ENCODE measurements around the gene PEA15. TPM values are rescaled to one million over a fixed set of nuclear protein-coding genes. Genes with fewer than 3 reads are reported as not detected.

Gene PEA15
- total RNA-seq, 1 experiment from 2014 or later = 81.4 TPM

DNA sequence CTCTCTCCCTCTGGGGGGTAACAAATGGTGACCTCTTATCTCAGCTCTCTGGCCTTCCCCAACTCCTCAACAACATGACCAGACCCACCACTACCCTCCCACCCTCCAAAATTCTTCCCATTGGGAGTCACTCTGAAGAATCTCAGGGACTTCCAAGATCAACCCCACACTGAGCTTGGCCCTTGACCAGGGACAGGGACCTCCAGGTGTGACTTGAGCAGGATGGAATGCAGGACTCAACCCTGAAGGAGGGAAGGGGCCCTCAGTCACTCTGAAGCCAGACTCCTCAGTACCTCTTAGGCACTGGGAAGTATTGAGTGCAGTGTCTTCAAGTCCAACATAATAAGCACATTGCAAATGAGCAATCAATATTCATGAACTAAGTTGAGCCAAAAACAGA, 12.9 kb upstream of the PEA15 start:
- Histone ChIP-seq H3K27me3 (ENCODE audit: control insufficient read depth, insufficient read depth, low read length) (no peaks in the 10 kb centered on the region; the same call in 1 of the 2 replicates), H3K36me3 (replicated peaks; ENCODE audit: control insufficient read depth, insufficient read depth, low read length) (no peaks in the 10 kb centered on the region), H3K4me3 (ENCODE audit: insufficient read depth, low read depth, low read length) (no peak overlapping the region)
- DNase-seq = peak; percentile 15

DNA sequence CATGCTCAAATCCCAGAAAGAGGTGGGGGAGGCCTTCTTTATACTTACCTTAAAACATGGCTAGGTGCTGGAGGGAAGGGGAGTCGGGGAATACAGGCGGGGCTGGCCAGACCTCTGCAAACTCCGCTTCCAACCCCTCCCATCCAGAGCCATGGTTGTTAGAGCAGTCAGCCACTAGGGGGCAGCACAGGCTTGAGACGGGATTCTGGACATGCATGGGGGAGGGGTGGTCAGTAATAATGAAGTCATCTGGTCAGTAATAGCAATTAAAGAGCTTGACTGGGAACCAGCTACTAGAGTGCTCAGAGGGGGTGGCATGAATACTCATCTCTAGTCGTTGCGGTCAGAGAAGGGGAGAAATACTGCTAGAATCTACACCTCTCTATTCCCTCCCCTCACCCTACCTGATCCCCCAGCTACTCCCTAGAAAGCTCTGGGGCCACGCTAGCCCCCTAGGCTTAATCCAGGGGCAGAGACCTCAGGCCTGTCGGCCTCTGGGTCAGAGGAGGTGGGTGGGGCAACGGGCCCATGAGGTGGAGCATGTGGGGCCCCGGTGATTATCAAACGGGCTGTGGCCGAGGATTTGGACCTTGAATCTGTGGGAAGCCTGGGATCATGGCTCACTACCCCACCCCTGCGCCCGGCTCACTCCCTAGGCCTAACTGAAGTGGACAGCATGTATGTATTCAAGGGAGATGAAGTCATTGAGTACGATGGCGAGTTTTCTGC, 11.9 kb upstream of the PEA15 start:
- H3K4me3 ChIP-seq (ENCODE audit: insufficient read depth, low read depth, low read length) = no peak overlapping the region
- no peaks in the 10 kb centered on the region for H3K36me3 ChIP-seq (replicated peaks; ENCODE audit: control insufficient read depth, insufficient read depth, low read length)
- DNase-seq = peak; percentile 91

DNA sequence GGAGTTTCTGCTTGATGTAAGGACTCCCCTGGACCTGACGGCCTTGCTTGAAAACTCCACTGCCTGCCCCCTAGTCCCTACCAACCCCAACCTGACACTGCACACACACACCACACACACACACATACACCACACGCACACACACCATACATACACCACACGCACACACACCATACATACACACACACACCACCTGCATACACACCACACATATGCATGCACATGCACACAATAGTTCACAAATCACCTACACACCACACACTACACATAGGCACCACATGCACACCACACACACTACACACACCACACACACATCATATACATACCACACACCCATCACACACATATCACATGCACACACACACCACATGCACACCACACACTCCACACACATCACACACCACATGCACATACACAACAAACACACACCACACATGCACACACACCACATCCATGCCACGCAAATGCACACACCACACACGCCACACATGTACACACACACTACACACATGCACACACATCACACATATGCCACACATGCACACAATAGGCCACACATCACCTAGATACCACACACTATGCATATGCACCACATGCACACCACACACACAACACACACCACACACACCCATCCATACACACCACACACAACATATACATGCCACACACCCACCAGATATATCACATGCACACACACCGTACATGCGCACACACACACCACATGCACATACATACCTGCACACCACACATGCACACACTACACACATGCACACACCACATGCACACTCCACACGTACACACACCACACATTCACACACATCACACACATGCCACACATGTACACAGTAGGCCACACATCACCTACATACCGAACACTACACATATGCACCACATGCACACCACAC, 11.1 kb upstream of the PEA15 start:
- no peaks in the 10 kb centered on the region; the same call in 1 of the 2 replicates for H3K27me3 ChIP-seq (ENCODE audit: control insufficient read depth, insufficient read depth, low read length)
- no peaks in the 10 kb centered on the region for H3K36me3 ChIP-seq (replicated peaks; ENCODE audit: control insufficient read depth, insufficient read depth, low read length)
- H3K4me3 ChIP-seq (ENCODE audit: insufficient read depth, low read depth, low read length) = no peak overlapping the region
- DNase-seq = no peak

More for the DNA sequence above, 11.9 kb upstream of the PEA15 start:
- no peaks in the 10 kb centered on the region; the same call in 1 of the 2 replicates for H3K27me3 ChIP-seq (ENCODE audit: control insufficient read depth, insufficient read depth, low read length)

DNA sequence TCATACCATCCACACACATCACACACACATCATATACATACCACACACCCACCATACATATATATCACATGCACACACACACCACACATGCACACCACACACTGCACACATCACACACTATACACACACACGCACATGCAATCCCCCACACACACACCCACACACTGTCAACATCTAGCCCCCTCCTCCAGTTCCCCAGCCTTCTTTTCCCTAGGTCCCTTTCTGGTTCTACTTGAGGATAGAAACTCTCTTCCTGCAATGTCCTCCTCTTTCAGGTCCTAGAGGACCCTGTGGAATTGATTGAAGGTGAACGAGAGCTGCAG, 10.5 kb upstream of the PEA15 start:
- no peak for DNase-seq
- no peaks in the 10 kb centered on the region for H3K36me3 ChIP-seq (replicated peaks; ENCODE audit: control insufficient read depth, insufficient read depth, low read length)
- H3K27me3 ChIP-seq (ENCODE audit: control insufficient read depth, insufficient read depth, low read length) = no peaks in the 10 kb centered on the region; the same call in 1 of the 2 replicates
- H3K4me3 ChIP-seq (ENCODE audit: insufficient read depth, low read depth, low read length) = no peak overlapping the region

DNA sequence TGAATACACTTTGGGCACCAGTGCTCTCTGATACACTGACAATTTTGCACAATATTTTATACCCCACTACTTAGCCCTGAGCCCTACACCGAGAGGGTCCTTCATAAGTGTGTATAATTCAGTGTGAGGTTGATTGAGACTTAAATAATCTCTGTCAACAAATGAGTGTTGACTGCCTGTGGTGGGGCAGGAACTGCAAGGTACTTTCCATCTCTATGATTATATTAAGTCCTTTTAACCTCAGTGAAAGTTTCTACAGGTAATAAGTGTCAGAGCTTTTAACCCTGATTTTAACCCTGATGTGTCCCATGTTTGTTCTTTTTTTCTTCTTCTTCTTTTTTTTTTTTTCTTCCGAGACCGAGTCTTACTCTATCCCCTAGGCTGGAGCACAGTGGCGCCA, 9.0 kb upstream of the PEA15 start:
- no peaks in the 10 kb centered on the region for H3K36me3 ChIP-seq (replicated peaks; ENCODE audit: control insufficient read depth, insufficient read depth, low read length)
- no peak overlapping the region for H3K4me3 ChIP-seq (ENCODE audit: insufficient read depth, low read depth, low read length)
- peak; percentile 1 for DNase-seq
- H3K27me3 ChIP-seq (ENCODE audit: control insufficient read depth, insufficient read depth, low read length) = no peaks in the 10 kb centered on the region

DNA sequence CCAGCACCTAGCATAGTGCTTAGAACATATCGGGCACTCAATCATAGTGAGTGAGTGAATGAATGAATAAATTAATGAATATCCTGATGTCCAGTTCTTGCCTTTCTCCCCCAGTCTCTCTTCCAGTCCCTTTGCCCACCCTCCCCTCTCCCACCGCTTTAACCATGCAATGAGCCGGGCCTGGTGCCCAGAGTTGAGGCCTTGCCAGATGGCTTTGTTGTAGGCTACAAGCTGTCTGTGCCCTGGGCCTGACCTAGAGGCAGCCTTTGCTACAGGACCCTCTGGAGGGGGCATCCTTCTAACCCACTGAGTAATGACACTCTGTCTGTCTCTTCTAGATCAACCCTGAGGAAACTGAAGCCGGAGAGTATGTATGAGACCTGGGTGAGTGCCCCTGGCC, 8.0 kb upstream of the PEA15 start:
- DNase-seq = no peak
- Histone ChIP-seq H3K4me3 (ENCODE audit: insufficient read depth, low read depth, low read length) (no peak overlapping the region), H3K27me3 (ENCODE audit: control insufficient read depth, insufficient read depth, low read length) (no peaks in the 10 kb centered on the region), H3K36me3 (replicated peaks; ENCODE audit: control insufficient read depth, insufficient read depth, low read length) (no peaks in the 10 kb centered on the region)

DNA sequence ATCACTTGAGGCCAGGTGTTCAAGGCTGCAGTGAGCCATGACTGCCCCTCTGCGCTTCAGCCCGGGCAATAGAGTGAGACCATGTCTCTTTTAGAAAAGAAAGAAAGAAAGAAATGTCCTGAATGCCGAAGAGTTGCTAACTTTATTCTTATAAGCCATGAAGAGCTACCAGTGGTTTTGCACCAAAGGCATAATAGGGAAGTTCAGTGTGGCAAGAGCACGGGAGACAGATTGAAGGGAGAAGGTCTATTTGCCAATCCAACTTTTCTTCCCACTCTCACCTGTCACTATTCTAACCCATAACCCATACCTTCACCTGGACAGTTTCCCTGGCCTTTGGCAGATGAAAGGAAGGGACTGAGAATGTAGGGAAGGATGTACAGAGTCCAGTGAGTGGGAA, 4.4 kb upstream of the PEA15 start:
- H3K36me3 ChIP-seq (replicated peaks; ENCODE audit: control insufficient read depth, insufficient read depth, low read length) = no peaks in the 10 kb centered on the region
- H3K27me3 ChIP-seq (ENCODE audit: control insufficient read depth, insufficient read depth, low read length) = no peaks in the 10 kb centered on the region
- DNase-seq = no peak
- H3K4me3 ChIP-seq (ENCODE audit: insufficient read depth, low read depth, low read length) = no peak overlapping the region

DNA sequence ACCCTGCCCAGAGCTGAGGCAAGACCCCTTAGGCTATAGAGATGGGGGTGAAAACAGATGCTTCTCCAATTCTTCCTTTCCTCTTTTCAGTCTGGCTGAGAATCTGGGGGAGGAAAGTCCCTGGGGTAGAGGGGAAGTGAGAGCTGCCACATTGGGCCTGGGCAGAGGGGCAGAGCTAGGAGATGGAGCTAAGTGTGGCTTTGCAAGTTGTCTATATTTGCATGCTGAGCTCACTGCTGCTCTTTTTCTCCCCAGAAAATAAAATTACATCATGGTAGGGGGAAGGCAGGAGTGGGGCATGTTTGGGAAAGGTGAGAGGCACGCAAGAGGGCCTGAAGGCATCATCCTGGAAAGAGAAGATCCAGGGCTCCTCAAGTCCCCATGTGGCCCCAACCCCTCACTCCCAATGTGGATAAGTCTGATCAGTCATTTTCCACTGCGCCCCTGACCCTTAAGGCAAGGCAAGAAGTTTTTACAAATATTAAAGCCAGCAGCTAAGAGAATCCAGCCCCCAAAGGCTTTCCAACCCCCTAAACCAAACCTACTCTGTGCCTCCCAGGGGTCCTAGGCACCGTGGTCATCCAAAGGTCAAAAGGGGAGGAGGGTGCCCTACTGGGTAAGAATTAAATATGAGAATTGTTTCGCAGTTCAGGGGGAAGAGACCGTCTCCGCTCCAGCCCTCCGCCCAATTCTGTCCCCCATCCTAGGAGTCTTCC, 500 bp upstream of the PEA15 start:
- H3K27me3 ChIP-seq (ENCODE audit: control insufficient read depth, insufficient read depth, low read length) = no peaks in the 10 kb centered on the region
- peaks cover 11% of the 10 kb centered on the region for H3K36me3 ChIP-seq (replicated peaks; ENCODE audit: control insufficient read depth, insufficient read depth, low read length)
- H3K4me3 ChIP-seq (ENCODE audit: insufficient read depth, low read depth, low read length) = peak overlapping the region; percentile 30
- no peak for DNase-seq

DNA sequence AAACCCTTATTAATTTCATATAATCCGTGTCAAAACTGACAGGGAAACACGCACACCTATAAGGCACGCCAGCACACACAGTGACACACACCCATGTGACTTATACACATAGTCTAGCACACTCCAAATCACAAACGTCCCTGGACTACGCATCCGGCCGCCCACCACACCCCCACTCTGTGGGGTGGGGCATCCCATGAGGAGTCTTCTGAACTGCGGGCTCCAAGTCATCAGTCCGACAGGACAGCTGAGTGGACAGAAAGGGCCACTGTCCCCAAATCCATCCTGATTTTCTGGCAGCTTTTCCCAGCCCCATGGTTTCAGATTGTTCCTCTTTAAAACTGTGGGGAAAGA, 829 bp downstream of the PEA15 start:
- Histone ChIP-seq H3K36me3 (replicated peaks; ENCODE audit: control insufficient read depth, insufficient read depth, low read length) (peaks cover 12% of the 10 kb centered on the region), H3K27me3 (ENCODE audit: control insufficient read depth, insufficient read depth, low read length) (no peaks in the 10 kb centered on the region), H3K4me3 (ENCODE audit: insufficient read depth, low read depth, low read length) (peak overlapping the region; percentile 100)
- DNase-seq = no peak

DNA sequence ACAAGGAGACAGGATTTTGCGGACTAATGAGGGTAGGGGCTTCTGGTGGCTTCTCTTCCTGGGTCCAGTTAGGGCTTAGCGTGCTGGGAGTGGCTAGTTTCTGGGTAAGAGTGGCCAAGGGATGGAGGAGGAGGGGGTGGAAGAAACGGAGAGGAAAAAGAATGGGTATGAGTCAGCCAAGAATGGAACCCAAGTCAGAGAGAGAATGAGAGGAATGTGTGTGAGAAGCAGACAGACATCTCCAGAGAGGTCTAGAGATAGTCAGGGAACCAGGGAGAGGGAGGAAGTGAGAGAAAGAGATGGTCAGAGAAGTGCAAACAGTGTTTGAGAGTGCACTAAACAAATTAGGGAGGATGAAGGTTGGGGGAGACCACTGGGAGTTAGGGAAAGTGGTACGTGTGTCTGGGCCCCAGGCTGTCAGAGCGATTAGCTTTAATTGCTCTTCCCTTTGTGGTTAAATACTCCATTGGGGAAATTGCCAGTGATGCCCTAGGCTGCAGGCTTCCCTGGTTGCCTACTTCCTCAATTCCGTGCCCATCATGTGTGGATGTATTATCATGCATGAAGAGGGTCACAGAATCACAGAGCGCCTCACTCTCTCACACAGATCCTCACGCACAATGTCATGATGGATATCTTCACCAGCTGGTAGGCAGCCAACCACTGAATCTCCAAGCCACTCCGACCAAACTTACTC, 1.4 kb downstream of the PEA15 start:
- peak; percentile 73 for DNase-seq
- H3K27me3 ChIP-seq (ENCODE audit: control insufficient read depth, insufficient read depth, low read length) = no peaks in the 10 kb centered on the region
- H3K4me3 ChIP-seq (ENCODE audit: insufficient read depth, low read depth, low read length) = peak overlapping the region; percentile 100
- H3K36me3 ChIP-seq (replicated peaks; ENCODE audit: control insufficient read depth, insufficient read depth, low read length) = peaks cover 13% of the 10 kb centered on the region

DNA sequence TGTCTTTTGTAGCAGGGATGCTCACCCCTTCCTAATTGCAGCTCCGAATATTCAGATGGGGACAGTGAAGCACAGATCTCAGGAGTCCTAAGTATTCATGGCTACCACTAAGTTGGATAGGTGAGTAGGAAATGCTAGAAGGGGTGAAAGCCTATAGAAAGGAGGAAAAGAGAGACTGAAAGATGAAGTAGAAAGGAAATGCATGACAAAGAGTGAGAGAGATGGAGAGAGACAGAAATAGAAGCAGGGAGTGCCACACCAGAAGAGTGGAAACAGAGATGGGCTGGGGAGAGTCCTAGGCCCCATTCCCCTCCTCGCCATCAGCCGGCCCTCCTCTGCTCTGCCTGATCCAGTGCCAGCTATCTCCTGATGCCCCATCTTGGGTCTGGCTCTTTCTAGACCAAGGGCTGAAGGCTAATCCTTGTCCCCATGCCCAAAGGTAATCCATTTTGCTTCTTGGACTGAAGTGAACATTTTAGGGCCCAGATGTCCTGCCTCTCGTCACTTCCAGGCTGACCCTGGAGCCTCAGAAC, 2.0 kb downstream of the PEA15 start:
- Histone ChIP-seq H3K36me3 (replicated peaks; ENCODE audit: control insufficient read depth, insufficient read depth, low read length) (peaks cover 15% of the 10 kb centered on the region), H3K4me3 (ENCODE audit: insufficient read depth, low read depth, low read length) (no peak overlapping the region), H3K27me3 (ENCODE audit: control insufficient read depth, insufficient read depth, low read length) (no peaks in the 10 kb centered on the region)

DNA sequence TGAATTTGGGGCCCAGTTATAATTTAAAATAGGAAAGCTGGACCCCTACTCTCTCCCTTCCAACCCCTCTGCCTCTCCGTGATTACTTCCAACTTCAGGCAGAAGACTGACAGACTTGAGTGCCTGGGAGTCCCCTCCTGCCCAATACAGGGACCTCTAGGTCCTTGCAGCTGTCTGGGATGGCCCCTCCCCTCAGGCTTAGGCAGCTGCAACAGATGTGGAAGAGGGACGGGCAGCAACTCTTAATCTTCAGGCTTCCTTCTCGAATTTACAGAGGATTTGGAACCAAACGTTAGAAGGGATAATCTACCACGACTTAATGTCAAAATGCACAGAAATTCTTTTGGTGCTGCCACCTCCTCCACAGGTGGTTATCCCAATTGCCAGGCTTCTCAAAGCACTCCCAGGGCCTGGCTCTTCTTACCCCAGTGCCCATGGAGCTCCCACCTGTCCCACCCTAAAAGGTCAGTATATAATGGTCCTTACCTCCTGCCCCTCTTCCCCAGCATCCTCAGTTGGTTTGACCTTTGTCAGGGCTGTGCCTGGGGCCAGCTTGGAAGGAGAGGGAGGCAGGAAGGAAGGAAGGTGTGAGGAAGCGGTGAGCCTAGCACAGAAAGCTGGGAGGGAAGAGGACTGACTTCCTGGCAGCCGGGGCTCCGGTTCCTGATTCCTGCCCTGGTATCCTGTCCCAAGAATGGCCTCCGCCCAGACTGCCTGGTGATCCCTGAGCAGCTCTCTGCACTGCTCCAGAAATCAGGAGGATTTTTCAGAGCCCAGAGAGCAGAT, 2.8 kb downstream of the PEA15 start:
- Histone ChIP-seq H3K27me3 (ENCODE audit: control insufficient read depth, insufficient read depth, low read length) (no peaks in the 10 kb centered on the region), H3K36me3 (replicated peaks; ENCODE audit: control insufficient read depth, insufficient read depth, low read length) (peaks cover 22% of the 10 kb centered on the region), H3K4me3 (ENCODE audit: insufficient read depth, low read depth, low read length) (no peak overlapping the region)
- DNase-seq = no peak

More for the DNA sequence above, 2.0 kb downstream of the PEA15 start:
- DNase-seq = no peak

DNA sequence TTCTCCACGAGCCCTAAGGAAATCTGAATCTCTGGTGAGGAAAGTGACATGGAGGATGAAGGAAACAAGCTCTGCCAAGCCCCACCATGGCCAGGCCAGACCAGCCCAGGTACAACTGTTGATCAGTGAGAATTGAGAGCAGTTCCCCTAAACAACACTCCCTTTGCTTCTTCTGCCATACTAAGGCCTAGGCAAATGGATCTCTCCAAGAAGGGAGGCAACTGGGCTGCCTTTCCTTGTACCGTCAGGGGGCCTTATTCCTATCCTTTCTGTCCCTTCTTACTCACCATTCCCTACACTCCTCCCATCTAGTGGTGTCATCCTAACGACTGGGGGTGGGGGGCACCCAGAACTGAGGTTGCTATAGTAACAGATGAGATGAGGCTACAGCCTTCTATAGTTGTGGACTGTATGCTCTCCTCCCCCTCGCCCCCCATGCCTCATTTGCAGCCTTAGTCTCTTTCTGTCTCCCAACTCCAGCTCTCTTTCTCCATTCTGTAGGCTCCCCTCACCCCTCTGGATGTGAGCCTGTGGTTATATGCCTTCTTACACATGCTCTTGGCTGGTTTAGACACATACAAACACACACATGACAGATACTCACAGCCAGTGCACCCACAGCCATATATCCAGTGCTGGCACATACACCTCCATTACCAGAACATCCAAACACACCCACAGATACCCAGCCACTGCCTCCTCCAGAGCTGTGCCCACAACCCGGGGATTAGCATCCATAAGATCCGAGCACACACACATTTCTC, 3.6 kb downstream of the PEA15 start:
- Histone ChIP-seq H3K27me3 (ENCODE audit: control insufficient read depth, insufficient read depth, low read length) (no peaks in the 10 kb centered on the region), H3K36me3 (replicated peaks; ENCODE audit: control insufficient read depth, insufficient read depth, low read length) (peaks cover 26% of the 10 kb centered on the region), H3K4me3 (ENCODE audit: insufficient read depth, low read depth, low read length) (no peak overlapping the region)
- DNase-seq = no peak

Measured in H7 (cell line).